Stimulated activated CD4-positive, alpha-beta T cell treated with anti-CD3 and anti-CD28 coated beads, TNF-alpha, amount 100 ng/mL, for 1 hour (primary cell): ENCODE measurements around the gene SCFD2.

Source experiments
- DNase-seq, 3 donors: peaks; one replicate each; pipeline ENCODE4 v3.0.0-alpha.2; 2020; ENCODE audit warnings: low read depth in 3 of 3, low spot score in 1 of 3

Gene SCFD2

DNA sequence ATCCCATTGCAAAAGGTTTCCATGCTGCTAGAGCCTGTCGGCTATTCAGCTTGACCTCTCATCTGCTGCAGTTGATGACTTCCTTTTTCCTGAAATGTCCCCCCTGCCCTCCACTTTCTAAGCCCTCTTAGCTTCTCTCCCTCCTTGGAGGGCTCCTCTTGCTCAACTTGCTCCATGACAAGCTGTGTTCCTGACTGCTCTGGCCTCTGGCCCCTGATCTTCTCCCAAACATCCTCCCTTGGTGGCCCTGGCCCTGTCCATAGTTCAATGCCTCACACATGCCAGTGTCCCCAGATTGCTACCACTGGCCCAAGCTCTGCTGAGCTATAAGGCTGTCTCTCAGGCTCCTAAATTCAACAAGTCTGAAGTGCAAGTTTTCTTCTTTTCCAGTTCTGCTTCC, 474.1 kb downstream of the SCFD2 start:
- DNase-seq = no peak

DNA sequence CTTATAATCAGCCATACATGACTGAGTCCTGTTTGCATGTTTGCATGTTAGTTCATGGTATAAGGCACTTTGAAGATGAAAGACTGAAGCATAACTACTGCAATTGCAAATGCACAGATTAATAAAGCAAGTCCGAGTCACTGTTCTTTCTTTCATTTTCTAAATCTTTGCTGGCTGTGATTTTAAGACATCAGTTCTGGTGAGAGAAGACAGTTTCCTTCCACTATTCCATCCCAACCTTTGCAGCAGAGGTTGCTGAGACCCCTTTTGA, 475.4 kb downstream of the SCFD2 start:
- no peak for DNase-seq

DNA sequence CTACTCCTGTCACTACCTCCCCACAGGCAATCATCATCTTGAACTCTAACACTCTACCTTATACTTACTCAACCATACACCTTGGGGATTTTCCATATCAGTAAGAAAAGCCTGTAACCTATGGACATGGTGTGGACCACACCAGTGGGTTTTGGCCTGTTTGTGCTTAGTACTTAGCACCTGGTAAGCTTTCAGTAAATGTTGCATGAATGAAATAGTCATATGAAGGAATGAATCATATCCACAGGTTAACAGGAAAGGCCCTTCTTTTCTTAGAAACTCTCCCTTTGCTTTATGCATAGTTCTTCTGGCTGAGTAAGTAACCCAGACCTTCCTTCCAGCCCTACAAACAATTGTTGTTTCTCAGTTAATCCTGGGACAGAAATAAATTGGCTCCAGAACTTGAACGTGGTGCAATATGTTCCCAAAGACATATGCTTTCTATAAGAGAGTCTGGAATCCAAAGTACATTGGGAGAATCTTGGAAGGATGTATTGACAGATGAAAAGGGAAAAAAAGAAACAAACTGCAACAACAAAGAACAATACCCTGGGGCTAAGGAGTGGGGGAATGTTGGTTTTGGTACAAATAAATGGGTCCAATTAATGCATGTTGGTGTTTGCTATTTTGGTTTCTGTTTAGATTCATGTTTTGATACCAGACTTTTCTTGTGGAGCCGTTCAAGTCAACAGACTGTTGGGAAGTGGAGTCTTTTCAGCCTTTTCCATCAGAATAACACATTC, 475.9 kb downstream of the SCFD2 start:
- DNase-seq = no peak

DNA sequence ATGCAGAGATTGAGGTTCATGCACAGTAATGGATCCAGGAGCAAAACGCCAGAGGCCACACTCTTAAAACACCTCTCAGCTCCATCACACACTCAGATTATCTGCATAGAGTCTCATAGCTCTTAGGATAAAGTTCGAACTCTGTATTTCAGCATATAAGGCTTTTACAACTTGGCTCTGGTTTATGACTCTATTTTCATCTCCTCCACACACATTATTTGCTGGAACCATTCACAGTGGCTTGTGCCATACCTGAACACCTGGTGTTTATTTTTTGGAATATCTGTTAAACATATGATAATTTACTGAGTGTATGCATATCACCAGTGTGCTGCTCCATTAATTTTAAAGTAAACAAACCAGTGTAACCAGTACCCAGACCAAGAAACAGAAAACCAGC, 476.5 kb downstream of the SCFD2 start:
- DNase-seq = no peak

DNA sequence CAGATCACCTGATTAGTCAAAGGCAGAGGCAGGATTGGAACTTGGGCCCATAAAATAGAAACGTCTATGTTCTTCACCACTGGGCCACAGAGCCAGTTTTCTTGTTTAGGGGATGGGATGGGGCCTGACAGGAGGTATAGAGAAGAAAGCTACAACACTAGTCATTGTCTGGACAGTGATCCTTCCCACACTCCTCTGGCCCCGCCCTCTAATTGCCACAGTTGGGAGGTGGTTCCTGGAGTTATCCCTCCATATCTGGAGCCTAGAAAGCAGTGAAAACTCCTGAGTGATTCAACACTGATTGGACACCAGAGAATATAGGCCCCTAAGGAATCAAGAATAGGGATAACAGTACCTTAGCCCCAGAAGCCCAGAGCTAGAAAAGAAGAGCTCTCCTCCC, 480.9 kb downstream of the SCFD2 start:
- DNase-seq = no peak

DNA sequence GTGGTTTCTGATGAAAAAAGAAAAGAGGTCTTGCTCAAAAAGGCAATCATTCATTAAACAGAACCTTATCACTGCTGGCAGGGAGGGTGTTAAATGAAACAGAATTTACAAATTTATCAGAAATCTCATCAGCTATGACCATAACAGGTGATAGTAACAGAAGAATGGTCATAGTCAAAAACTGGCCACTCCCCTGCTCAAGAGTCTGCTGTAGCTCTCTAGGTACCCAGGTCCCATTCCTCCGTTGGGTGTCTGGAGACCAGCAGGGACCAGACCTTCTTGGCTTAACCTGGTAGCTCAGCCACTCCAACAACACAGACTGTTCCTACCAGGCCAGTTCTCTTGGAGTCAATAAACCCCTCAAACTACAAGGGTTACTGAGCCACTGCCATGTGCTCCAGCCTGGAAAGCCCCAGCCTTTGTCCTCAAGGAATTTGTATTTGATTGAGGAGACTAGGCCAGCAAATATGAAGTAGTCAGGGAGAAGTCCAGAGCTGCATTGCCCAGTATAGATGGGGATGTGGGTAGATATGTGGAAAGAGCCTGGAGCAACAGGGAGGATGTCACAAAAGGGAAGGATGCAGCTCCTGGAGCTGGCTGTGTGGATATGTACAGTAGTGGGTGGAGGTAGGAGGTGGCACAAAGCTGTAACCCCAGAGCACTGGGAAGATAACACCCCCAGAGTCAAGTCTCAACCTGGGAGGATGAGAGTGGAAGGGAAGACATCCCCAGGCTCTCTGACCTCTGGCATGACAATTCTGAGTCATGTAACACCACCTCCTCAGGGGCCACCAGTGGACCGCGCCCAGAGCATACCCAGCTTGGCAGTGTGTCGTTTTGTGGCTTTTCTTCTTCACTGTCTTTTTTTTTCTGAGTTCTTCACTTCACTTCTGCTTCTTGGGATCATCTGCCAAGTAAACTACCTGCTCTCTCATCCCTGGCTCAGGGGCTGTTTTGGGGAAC, 481.9 kb downstream of the SCFD2 start:
- DNase-seq = no peak

DNA sequence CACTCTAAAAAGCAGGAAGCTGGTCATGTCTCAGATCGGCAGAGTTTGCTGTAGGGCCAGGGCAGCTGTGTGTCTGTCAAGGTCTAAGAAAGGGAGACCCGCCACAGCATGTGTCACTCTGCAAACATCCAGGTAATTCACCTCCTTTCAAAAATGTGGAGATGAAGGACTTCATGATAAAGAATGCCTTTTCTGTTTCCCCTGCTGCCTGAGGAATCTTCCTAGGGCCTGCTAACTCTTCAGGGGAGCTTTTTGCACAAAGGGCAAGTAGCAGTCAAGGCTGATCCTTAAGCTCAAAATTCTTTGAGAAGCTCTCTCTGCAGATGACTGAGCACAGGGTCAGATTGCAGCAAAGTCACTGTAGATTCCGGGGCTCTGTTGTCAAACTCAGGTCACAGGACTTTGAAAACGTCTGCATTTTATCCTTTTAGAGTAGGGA, 482.7 kb downstream of the SCFD2 start:
- no peak for DNase-seq

DNA sequence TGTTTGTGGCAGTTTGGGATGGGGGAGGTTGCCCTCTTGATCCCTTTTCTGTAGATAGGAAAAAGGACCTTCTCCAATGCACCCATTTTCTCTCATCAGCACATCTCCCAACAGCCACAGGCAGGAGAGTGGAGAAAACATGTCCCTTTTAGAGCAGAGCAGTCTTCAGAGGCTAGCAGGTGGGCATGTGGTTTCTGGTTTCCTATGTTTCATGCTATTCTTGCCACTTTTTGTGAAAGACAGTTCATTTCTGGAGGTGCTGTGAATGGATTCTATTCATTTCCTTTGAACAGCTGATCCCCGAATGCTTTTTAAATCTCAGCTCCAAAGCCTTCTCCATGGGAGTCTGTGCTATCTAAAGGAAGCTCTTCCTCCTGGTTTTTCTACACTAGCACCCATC, 484.9 kb downstream of the SCFD2 start:
- DNase-seq = no peak

DNA sequence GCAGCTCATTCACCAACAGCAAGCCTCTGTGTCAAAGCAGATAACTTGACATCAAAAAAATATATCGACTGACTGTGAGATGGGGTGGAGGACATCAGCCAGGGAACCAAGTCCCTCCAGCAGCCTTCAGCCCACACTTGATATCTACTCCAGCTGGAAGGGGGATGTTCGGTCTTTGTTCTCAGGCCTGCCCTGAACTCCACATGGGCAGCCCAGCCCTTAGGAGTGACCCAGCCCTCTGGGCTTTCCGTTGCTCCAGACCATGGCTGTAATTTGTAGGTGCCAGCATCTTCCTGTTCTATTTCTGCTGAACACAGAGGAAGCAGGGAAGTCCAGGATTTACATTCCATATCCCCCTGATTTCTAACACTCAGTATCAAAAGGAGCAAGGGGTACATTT, 486.4 kb downstream of the SCFD2 start:
- DNase-seq = no peak

DNA sequence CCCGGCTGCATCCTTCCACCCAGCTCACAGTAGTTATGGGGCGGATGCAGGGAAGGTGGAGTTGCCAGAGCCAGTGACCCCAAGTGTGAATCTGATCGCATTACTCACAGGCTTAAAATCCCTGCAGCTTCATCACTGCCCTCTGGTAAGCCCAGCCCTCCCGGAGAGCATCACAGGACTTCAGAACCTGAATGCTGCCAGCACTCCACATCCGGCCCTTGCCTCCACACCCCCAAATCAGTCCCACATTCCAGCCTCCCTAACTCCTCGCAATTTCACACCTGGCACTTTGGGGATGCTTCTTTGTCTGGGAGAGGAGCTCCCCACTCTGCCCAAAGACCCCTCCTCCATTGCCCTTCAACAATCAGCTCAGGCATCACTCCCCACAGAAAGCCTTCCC, 488.2 kb downstream of the SCFD2 start:
- no peak for DNase-seq

DNA sequence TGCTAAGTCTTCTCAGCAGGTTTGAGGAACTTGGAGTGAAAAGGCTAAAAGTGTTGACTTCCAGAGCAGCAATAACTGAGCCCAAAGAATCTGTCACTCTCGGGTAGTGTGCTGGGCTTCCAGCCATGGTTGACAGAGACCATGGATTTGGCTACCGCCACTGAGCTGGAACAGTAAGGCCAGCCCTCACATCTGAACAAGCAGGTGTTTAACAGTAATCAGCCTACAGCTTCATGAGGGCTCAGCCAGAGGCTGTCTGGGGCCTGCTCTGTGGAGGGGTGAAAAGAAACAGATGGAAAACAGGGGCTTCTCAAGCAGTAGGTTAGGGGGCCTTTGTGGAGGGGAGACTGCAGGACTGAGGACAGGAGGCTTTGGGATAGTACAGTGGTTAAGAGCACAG, 488.8 kb downstream of the SCFD2 start:
- DNase-seq = no peak

DNA sequence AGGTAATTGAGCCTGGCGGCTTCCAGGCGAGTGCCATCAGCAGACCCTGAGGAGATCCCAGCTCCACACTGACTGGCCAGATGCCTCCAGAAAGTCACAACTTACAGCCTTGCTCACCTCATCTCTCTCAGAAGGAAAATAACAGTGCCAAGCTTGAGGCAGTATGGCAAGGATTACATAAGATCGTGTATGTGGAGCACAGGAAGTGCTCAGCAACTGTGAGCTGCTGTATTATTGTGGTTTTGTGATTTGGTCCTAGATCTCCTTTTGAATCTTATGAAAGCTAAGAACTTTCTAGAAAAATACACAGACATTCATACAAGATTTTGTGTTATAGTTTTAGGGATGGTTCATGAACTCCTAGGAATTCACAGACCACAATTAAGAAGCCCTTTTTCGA, 489.8 kb downstream of the SCFD2 start:
- no peak for DNase-seq

DNA sequence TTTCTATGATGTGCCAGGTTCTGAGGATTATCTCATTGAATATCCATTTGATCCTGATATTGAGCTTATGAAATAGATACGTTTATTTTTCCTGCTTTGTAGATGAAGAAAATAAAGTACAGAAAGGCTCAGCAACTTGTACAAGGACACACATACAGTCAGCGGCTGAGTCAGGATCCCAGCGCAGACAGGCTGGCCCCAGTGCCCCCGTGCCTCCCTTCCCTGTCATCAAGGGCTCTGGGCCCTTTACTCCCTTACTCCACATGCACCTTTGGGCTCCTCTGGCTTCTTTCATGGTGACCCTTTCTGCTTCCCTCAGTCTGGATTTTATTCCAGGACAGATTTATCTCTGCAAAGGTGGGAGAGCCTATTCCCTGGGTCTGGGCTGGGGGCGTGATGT, 490.9 kb downstream of the SCFD2 start:
- DNase-seq = no peak

DNA sequence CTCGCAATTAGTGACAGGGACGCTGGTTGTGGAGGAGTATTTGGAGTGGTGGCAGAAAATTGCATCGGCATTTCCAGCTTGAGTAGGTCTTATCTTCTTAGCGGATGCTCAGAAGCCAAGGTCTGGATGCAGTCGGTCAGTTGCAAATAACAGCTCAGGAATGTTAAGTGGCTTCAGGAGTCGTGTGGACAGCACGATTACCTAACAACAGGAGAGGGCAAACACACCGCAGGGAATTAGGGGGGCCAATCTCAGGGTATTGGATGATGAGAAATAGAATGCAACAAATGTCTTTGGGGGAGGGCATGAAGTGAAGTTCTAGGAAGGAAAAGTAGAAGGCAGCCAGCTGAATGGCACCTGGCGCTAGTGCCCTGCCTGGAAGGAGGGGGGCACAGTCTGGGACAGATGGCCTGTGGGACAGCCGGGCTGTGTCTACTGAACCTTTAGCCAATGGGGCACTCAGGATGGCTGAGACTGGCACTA, 492.0 kb downstream of the SCFD2 start:
- DNase-seq = no peak

DNA sequence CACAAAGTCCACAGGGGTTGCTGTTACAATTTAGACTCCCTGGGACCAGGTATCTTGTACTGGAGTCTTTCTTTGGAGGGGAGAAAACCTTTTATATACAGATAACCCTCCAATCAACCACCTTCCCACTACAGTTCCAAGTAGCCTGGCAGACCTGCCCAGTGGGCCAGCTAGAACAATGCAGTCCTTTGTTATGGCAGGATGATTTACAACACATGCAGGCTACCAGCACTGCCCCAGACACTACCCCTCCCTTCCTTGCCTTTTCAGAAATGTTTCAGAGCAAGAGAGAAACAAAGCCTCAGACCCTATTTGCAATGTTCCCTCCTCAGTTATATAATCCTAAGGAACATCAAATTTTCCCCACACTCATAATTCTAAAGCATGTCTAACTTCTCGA, 492.7 kb downstream of the SCFD2 start:
- DNase-seq = no peak

DNA sequence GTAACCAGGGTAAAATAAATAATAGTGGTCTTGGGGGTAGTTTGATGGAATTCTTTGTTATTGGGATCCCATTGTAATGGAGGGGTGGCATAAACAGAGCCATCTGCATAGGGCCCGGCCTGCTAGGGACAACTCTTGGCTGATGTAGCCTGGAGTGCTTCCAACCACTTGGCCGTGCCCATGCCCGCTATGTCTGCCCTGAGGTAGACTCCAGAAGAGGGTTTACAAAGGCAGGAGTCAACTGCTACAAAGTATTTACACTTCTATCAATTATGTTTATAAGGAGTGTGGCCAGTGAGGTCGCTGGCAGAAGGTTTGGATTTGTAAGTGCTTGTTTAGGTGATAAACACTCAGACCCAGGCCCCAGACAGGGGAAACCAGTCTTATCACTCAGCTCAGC, 495.6 kb downstream of the SCFD2 start:
- no peak for DNase-seq

DNA sequence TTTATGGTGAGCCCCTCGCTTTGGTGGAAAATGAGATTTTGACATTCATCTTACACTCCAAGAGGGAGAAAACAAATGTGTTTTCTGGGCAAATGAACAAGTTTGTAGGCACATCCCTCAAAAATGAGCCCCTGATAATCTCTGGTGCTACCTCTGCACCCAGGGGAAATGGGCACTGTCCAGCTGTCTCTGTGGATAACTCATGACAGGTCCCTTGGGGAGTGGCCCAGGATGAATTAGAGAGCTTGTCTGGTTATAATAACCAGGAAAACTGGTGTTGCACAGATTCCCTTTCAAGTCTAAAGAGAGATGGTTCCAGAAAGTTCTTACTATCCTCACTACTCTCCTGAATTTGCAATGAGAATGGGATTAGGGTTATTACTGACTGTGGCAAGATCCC, 496.2 kb downstream of the SCFD2 start:
- no peak for DNase-seq

DNA sequence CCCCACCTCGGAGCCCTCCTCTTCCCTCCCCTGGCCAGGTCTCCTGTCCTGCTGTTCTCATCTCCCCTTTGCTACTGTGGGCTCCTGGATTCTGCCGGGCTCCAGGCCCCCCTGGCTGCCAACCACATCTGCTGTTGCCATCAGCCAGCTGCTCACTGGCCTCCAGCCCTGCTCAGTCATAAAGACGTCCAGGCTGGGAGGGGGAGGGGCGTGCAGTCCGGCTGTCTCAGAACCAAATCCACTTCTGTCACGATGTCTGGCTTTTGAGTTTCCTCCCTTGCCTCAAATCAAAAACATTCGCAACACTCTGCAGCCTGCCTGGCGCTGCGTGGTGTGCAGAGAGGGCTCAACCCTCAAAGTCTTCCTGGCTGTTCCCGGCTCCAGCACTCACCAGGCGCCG, 496.7 kb downstream of the SCFD2 start:
- DNase-seq = no peak

DNA sequence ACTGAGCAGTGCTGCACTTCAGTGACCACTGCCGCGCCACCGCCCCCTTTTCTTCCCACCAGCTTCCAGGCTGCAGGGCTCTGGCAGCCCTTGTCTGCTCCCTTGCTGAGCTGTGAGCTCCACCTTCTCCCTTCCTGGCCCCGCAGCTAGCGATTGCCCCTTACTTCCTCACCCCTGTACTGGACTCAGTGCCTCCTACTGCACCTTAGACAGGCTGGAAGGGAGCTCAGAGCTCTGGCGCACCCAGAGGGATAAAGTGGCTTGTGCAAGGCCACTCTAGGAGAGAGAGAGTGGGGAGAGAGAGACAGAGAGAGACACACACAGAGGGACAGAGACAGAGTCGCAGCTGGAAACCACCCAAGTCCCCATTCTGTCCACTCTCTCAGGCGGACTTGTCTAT, 497.7 kb downstream of the SCFD2 start:
- DNase-seq = no peak

DNA sequence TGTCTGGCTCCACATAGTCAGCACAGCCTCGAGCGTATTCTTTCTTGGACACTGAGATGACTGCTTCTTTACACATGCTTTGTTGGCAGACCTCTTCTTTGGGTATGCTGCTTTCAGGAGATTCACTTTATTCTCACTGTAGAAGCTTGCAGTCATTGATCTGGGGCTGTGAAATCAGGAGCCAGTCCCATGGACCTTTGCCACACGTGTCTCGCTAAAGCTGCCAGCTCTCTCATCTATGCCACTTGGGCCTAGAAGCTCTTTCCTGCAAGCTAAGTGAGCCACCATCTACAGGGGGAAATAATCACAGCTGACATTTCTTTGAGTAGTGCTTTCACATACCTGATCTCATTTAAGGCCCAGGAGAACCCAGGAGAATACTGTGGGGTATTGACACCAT, 498.7 kb downstream of the SCFD2 start:
- DNase-seq = no peak

DNA sequence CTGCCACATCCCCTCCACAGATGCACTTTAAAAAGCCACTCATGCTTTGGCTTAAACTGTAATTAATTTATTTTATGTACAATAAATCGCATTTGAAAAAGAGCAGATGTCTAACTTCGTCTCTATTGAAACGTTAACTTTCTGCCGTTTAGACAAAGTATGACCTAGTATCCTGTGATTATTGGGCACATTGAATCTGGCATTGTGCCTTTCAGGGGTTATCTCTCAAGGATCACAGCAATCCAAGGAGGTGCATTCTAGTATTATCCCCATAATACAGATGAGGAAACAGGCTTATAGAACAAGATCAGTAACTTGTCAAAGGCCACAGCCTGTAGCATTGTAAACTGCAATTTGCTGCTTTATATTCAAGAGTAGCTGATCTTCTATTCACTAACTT, 499.1 kb downstream of the SCFD2 start:
- no peak for DNase-seq

DNA sequence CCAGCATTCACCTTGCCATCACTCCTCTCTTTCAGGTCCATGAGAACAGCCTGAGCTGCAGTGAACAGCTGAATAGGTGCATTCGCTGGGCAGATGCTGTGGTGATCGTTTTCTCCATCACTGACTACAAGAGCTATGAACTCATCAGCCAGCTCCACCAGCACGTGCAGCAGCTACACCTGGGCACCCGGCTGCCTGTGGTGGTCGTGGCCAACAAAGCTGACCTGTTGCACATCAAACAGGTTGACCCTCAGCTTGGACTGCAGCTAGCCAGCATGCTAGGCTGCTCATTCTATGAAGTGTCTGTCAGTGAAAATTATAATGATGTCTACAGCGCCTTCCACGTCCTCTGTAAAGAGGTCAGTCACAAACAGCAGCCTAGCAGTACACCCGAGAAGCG, 500.6 kb downstream of the SCFD2 start:
- DNase-seq = no peak

DNA sequence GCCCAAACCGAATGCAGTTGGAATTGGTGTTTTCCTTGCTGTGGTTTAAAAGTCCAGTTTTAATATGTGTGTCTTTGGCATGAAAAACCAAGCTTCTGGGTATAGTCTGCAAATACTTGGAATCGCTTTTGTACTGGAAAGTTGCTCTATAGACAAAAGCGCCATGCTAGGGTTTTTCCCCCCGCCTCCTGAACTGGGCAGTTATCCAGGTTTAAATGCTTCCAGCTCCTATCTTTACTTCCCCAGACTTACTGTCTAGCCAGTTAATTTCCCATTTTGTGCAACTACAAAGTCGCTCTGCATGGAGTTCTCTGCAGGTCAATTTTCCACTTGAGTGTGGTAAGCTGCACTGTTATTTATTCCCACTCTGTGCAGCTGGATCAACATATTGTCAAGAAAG, 501.1 kb downstream of the SCFD2 start:
- DNase-seq = no peak
